ENCODE data around the gene ONECUT3.
A peak's percentile ranks its signal among the peaks of the same experiment; 100 is the strongest.

Gene ONECUT3

GRCh38 chr19:1720237-1720636 is 33.1 kb upstream of the ONECUT3 start:
- Histone ChIP-seq H3K9ac (ENCODE audit: low read length) (no peak overlapping the region), H3K27ac (ENCODE audit: low read depth, low read length) (no peak overlapping the region), H3K4me1 (ENCODE audit: insufficient read depth, low read length) (no peaks in the 10 kb centered on the region), H3K4me3 (ENCODE audit: low read depth in 1 of 2, low read length in 2 of 2) (no peak overlapping the region), H3K36me3 (ENCODE audit: insufficient read depth, low read length) (no peaks in the 10 kb centered on the region), H3K27me3 (ENCODE audit: control insufficient read depth in 1 of 2, insufficient read depth in 2 of 2, low read length in 2 of 2) (peaks cover 14 to 68% of the 10 kb centered on the region in 2 donors), H3K9me3 (ENCODE audit: low read length) (no peaks in the 10 kb centered on the region)

- peaks cover 5% of the 10 kb centered on the region for H3K4me1 ChIP-seq (ENCODE audit: insufficient read depth, low read length)
- peak overlapping the region in 1 of 2 donors; percentile 29 for H3K4me3 ChIP-seq (ENCODE audit: low read depth in 1 of 2, low read length in 2 of 2)
- no peaks in the 10 kb centered on the region for H3K9me3 ChIP-seq (ENCODE audit: low read length)
- no peak overlapping the region for H3K9ac ChIP-seq (ENCODE audit: low read length)
- no peaks in the 10 kb centered on the region for H3K36me3 ChIP-seq (ENCODE audit: insufficient read depth, low read length)
- peaks cover 25 to 67% of the 10 kb centered on the region in 2 donors for H3K27me3 ChIP-seq (ENCODE audit: control insufficient read depth in 1 of 2, insufficient read depth in 2 of 2, low read length in 2 of 2)
- H3K27ac ChIP-seq (ENCODE audit: low read depth, low read length), result no peak overlapping the region
Observed at GRCh38 chr19:1725100-1726064, 27.9 kb upstream of the ONECUT3 start.

GRCh38 chr19:1728816-1729567 is 24.3 kb upstream of the ONECUT3 start:
- H3K27me3 ChIP-seq (ENCODE audit: control insufficient read depth in 1 of 2, insufficient read depth in 2 of 2, low read length in 2 of 2), result peaks cover 25 to 59% of the 10 kb centered on the region in 2 donors
- peaks cover 5% of the 10 kb centered on the region for H3K4me1 ChIP-seq (ENCODE audit: insufficient read depth, low read length)
- H3K4me3 ChIP-seq (ENCODE audit: low read depth in 1 of 2, low read length in 2 of 2), result no peak overlapping the region
- no peaks in the 10 kb centered on the region for H3K36me3 ChIP-seq (ENCODE audit: insufficient read depth, low read length)
- no peak overlapping the region for H3K9ac ChIP-seq (ENCODE audit: low read length)
- H3K9me3 ChIP-seq (ENCODE audit: low read length), result no peaks in the 10 kb centered on the region
- no peak overlapping the region for H3K27ac ChIP-seq (ENCODE audit: low read depth, low read length)

GRCh38 chr19:1729568-1729925 is 23.8 kb upstream of the ONECUT3 start:
- Histone ChIP-seq H3K4me1 (ENCODE audit: insufficient read depth, low read length) (peaks cover 5% of the 10 kb centered on the region), H3K9me3 (ENCODE audit: low read length) (no peaks in the 10 kb centered on the region), H3K27ac (ENCODE audit: low read depth, low read length) (no peak overlapping the region), H3K27me3 (ENCODE audit: control insufficient read depth in 1 of 2, insufficient read depth in 2 of 2, low read length in 2 of 2) (peaks cover 25 to 65% of the 10 kb centered on the region in 2 donors), H3K9ac (ENCODE audit: low read length) (no peak overlapping the region), H3K36me3 (ENCODE audit: insufficient read depth, low read length) (no peaks in the 10 kb centered on the region), H3K4me3 (ENCODE audit: low read depth in 1 of 2, low read length in 2 of 2) (no peak overlapping the region)

- Histone ChIP-seq H3K4me3 (ENCODE audit: low read depth in 1 of 2, low read length in 2 of 2) (no peak overlapping the region), H3K9me3 (ENCODE audit: low read length) (no peaks in the 10 kb centered on the region), H3K27me3 (ENCODE audit: control insufficient read depth in 1 of 2, insufficient read depth in 2 of 2, low read length in 2 of 2) (peaks cover 25 to 67% of the 10 kb centered on the region in 2 donors), H3K4me1 (ENCODE audit: insufficient read depth, low read length) (peaks cover 5% of the 10 kb centered on the region), H3K27ac (ENCODE audit: low read depth, low read length) (no peak overlapping the region), H3K36me3 (ENCODE audit: insufficient read depth, low read length) (no peaks in the 10 kb centered on the region), H3K9ac (ENCODE audit: low read length) (no peak overlapping the region)
Observed at GRCh38 chr19:1730157-1730556, 23.1 kb upstream of the ONECUT3 start.

GRCh38 chr19:1734321-1734966 is 18.9 kb upstream of the ONECUT3 start:
- Histone ChIP-seq H3K27me3 (ENCODE audit: control insufficient read depth in 1 of 2, insufficient read depth in 2 of 2, low read length in 2 of 2) (peaks cover 0 to 52% of the 10 kb centered on the region in 2 donors), H3K27ac (ENCODE audit: low read depth, low read length) (no peak overlapping the region), H3K9me3 (ENCODE audit: low read length) (no peaks in the 10 kb centered on the region), H3K9ac (ENCODE audit: low read length) (no peak overlapping the region), H3K4me1 (ENCODE audit: insufficient read depth, low read length) (no peaks in the 10 kb centered on the region), H3K36me3 (ENCODE audit: insufficient read depth, low read length) (no peaks in the 10 kb centered on the region), H3K4me3 (ENCODE audit: low read depth in 1 of 2, low read length in 2 of 2) (no peak overlapping the region)

- Histone ChIP-seq H3K4me3 (ENCODE audit: low read depth in 1 of 2, low read length in 2 of 2) (no peak overlapping the region), H3K4me1 (ENCODE audit: insufficient read depth, low read length) (no peaks in the 10 kb centered on the region), H3K36me3 (ENCODE audit: insufficient read depth, low read length) (no peaks in the 10 kb centered on the region), H3K27ac (ENCODE audit: low read depth, low read length) (no peak overlapping the region), H3K27me3 (ENCODE audit: control insufficient read depth in 1 of 2, insufficient read depth in 2 of 2, low read length in 2 of 2) (peaks cover 0 to 41% of the 10 kb centered on the region in 2 donors), H3K9me3 (ENCODE audit: low read length) (no peaks in the 10 kb centered on the region), H3K9ac (ENCODE audit: low read length) (no peak overlapping the region)
Observed at GRCh38 chr19:1736280-1736679, 17.0 kb upstream of the ONECUT3 start.

GRCh38 chr19:1736927-1737326 is 16.4 kb upstream of the ONECUT3 start:
- Histone ChIP-seq H3K36me3 (ENCODE audit: insufficient read depth, low read length) (no peaks in the 10 kb centered on the region), H3K9ac (ENCODE audit: low read length) (no peak overlapping the region), H3K27ac (ENCODE audit: low read depth, low read length) (no peak overlapping the region), H3K4me1 (ENCODE audit: insufficient read depth, low read length) (no peaks in the 10 kb centered on the region), H3K9me3 (ENCODE audit: low read length) (no peaks in the 10 kb centered on the region), H3K27me3 (ENCODE audit: control insufficient read depth in 1 of 2, insufficient read depth in 2 of 2, low read length in 2 of 2) (peaks cover 0 to 41% of the 10 kb centered on the region in 2 donors), H3K4me3 (ENCODE audit: low read depth in 1 of 2, low read length in 2 of 2) (no peak overlapping the region)

- Histone ChIP-seq H3K36me3 (ENCODE audit: insufficient read depth, low read length) (no peaks in the 10 kb centered on the region), H3K4me1 (ENCODE audit: insufficient read depth, low read length) (no peaks in the 10 kb centered on the region), H3K9me3 (ENCODE audit: low read length) (no peaks in the 10 kb centered on the region), H3K27me3 (ENCODE audit: control insufficient read depth in 1 of 2, insufficient read depth in 2 of 2, low read length in 2 of 2) (peaks cover 4 to 46% of the 10 kb centered on the region in 2 donors), H3K27ac (ENCODE audit: low read depth, low read length) (no peak overlapping the region), H3K4me3 (ENCODE audit: low read depth in 1 of 2, low read length in 2 of 2) (no peak overlapping the region), H3K9ac (ENCODE audit: low read length) (no peak overlapping the region)
Observed at GRCh38 chr19:1739960-1740629, 13.2 kb upstream of the ONECUT3 start.

- Histone ChIP-seq H3K9me3 (ENCODE audit: low read length) (no peaks in the 10 kb centered on the region), H3K27ac (ENCODE audit: low read depth, low read length) (no peak overlapping the region), H3K36me3 (ENCODE audit: insufficient read depth, low read length) (no peaks in the 10 kb centered on the region), H3K9ac (ENCODE audit: low read length) (no peak overlapping the region), H3K4me1 (ENCODE audit: insufficient read depth, low read length) (no peaks in the 10 kb centered on the region), H3K27me3 (ENCODE audit: control insufficient read depth in 1 of 2, insufficient read depth in 2 of 2, low read length in 2 of 2) (peaks cover 25 to 49% of the 10 kb centered on the region in 2 donors), H3K4me3 (ENCODE audit: low read depth in 1 of 2, low read length in 2 of 2) (no peak overlapping the region)
Observed at GRCh38 chr19:1742989-1743696, 10.2 kb upstream of the ONECUT3 start.
